Activated CD8-positive, alpha-beta T cell treated with anti-CD3 and anti-CD28 coated beads for 36 hours (primary cell): ENCODE data around the gene ADAMTSL3. TPM values are rescaled to one million over a fixed set of nuclear protein-coding genes. Genes with fewer than 3 reads are reported as not detected.

Experiments
- ATAC-seq: fragments of 200-7000 bp; cut with Tn5 transposase; one replicate; pipeline ENCODE4 v1.10.0; 2021; ENCODE audit warnings: mild to moderate bottlenecking, moderate library complexity
- CTCF ChIA-PET: fragments of 350-600 bp; sonication (Branson Sonifier 250); formaldehyde crosslinking; loops from one replicate; lab custom pipeline; 2021; ENCODE audit warnings: antibody characterized with exemption; lab: Charles Lee
- POLR2A ChIA-PET: fragments of 350-600 bp; sonication (Branson Sonifier 250); formaldehyde crosslinking; loops from one replicate; lab custom pipeline; 2021; ENCODE audit warnings: antibody characterized with exemption; lab: Charles Lee
- DNase-seq: peaks from one replicate; pipeline ENCODE4 v3.0.0-alpha.2; 2020
- H3K27ac Mint-ChIP-seq: one replicate; pipeline ENCODE4 v1.8.0; 2021; ENCODE audit warnings: mild to moderate bottlenecking, mixed read lengths
- H3K27me3 Mint-ChIP-seq: one replicate; pipeline ENCODE4 v1.8.0; 2021; ENCODE audit warnings: mixed read lengths
- H3K36me3 Mint-ChIP-seq: one replicate; pipeline ENCODE4 v1.8.0; 2021; ENCODE audit warnings: low read depth, mixed read lengths
- H3K4me1 Mint-ChIP-seq: one replicate; pipeline ENCODE4 v1.8.0; 2021; ENCODE audit warnings: low read depth, mixed read lengths
- H3K4me3 Mint-ChIP-seq: one replicate; pipeline ENCODE4 v1.8.0; 2021; ENCODE audit warnings: mild to moderate bottlenecking, moderate library complexity, mixed read lengths
- H3K9me3 Mint-ChIP-seq: one replicate; pipeline ENCODE4 v1.8.0; 2021; ENCODE audit warnings: mixed read lengths
- CTCF ChIP-seq: fragments of 200-600 bp; IDR thresholded peaks from one replicate; pipeline ENCODE4 v1.8.0; 2022; ENCODE audit warnings: antibody characterized with exemption, mild to moderate bottlenecking
- intact Hi-C: fragments of 100-400 bp; cut with micrococcal nuclease; formaldehyde crosslinking; loops from one replicate; pipeline ENCODE4 v1.10.0; 2022
- total RNA-seq, 2 experiments: library from RNA; stranded (reverse); gene quantifications; one replicate each; pipeline ENCODE4 v1.2.3, GENCODE V29; 2021

Gene ADAMTSL3
- total RNA-seq, 2 experiments from 2014 or later: not detected

GRCh38 chr15:83717010-83717409 lies 63.1 kb downstream of the ADAMTSL3 start:
- POLR2A ChIA-PET: no interaction called here
- intact Hi-C loops: no loop called here
- no peak for DNase-seq
- Mint-ChIP-seq H3K4me3 (no peak overlapping the region), H3K9me3 (no peaks in the 10 kb centered on the region), H3K27me3 (peaks cover 15% of the 10 kb centered on the region), H3K36me3 (no peaks in the 10 kb centered on the region), H3K4me1 (no peaks in the 10 kb centered on the region), H3K27ac (no peak overlapping the region)
- CTCF ChIA-PET: no interaction called here
- no peak for ATAC-seq
- no peak for TF ChIP-seq CTCF

- no peaks in the 10 kb centered on the region for H3K36me3 Mint-ChIP-seq
- no peaks in the 10 kb centered on the region for H3K9me3 Mint-ChIP-seq
- intact Hi-C loops: no loop called here
- no peak overlapping the region for H3K4me3 Mint-ChIP-seq
- H3K4me1 Mint-ChIP-seq: no peaks in the 10 kb centered on the region
- H3K27me3 Mint-ChIP-seq: peaks cover 15% of the 10 kb centered on the region
- DNase-seq (no peak), ATAC-seq (no peak)
- H3K27ac Mint-ChIP-seq: no peak overlapping the region
- TF ChIP-seq CTCF: no peak
- POLR2A ChIA-PET: no interaction called here
- CTCF ChIA-PET: no interaction called here
Measured at GRCh38 chr15:83720468-83720867, 66.5 kb downstream of the ADAMTSL3 start.

- ChIA-PET POLR2A (no interaction called here), CTCF (no interaction called here)
- H3K4me1 Mint-ChIP-seq: no peaks in the 10 kb centered on the region
Measured at GRCh38 chr15:83721031-83721430, 67.1 kb downstream of the ADAMTSL3 start.

GRCh38 chr15:83721981-83722380 lies 68.1 kb downstream of the ADAMTSL3 start:
- Mint-ChIP-seq H3K36me3 (no peaks in the 10 kb centered on the region), H3K9me3 (no peaks in the 10 kb centered on the region), H3K4me3 (no peak overlapping the region), H3K4me1 (no peaks in the 10 kb centered on the region), H3K27me3 (peaks cover 11% of the 10 kb centered on the region), H3K27ac (no peak overlapping the region)
- ATAC-seq (no peak), DNase-seq (no peak)
- intact Hi-C loops: no loop called here
- ChIA-PET CTCF (no interaction called here), POLR2A (no interaction called here)
- TF ChIP-seq CTCF: no peak

More at GRCh38 chr15:83721031-83721430, 67.1 kb downstream of the ADAMTSL3 start:
- no peaks in the 10 kb centered on the region for H3K36me3 Mint-ChIP-seq
- DNase-seq (no peak), ATAC-seq (no peak)
- H3K4me3 Mint-ChIP-seq: no peak overlapping the region
- intact Hi-C loops: no loop called here
- TF ChIP-seq CTCF: no peak
- H3K9me3 Mint-ChIP-seq: no peaks in the 10 kb centered on the region
- H3K27me3 Mint-ChIP-seq: peaks cover 11% of the 10 kb centered on the region
- H3K27ac Mint-ChIP-seq: no peak overlapping the region

GRCh38 chr15:83723216-83723615 lies 69.3 kb downstream of the ADAMTSL3 start:
- DNase-seq (no peak), ATAC-seq (no peak)
- ChIA-PET POLR2A (no interaction called here), CTCF (no interaction called here)
- Mint-ChIP-seq H3K27ac (no peak overlapping the region), H3K4me1 (no peaks in the 10 kb centered on the region), H3K9me3 (no peaks in the 10 kb centered on the region), H3K27me3 (peaks cover 4% of the 10 kb centered on the region), H3K36me3 (no peaks in the 10 kb centered on the region), H3K4me3 (no peak overlapping the region)
- no peak for TF ChIP-seq CTCF
- intact Hi-C loops: no loop called here
